Measurements from ENCODE around the gene SCGB1D1.

The SCGB1D1 gene, protein sequence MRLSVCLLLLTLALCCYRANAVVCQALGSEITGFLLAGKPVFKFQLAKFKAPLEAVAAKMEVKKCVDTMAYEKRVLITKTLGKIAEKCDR

GRCh38 chr11:62190011-62190410 lies at the start of gene SCGB1D1:
Gene SCGB1D1 (plus strand): TSS chr11:62190216. CDS start chr11:62190285, 69 bp downstream.
- no peak for DNase-seq

GRCh38 chr11:62140304-62141110 lies 49.5 kb upstream of the SCGB1D1 start:
- DNase-seq, result no peak

- no peak for DNase-seq
Observed at GRCh38 chr11:62141111-62142042, 48.6 kb upstream of the SCGB1D1 start.

GRCh38 chr11:62142043-62142375 lies 48.0 kb upstream of the SCGB1D1 start:
- DNase-seq, result no peak

DNA sequence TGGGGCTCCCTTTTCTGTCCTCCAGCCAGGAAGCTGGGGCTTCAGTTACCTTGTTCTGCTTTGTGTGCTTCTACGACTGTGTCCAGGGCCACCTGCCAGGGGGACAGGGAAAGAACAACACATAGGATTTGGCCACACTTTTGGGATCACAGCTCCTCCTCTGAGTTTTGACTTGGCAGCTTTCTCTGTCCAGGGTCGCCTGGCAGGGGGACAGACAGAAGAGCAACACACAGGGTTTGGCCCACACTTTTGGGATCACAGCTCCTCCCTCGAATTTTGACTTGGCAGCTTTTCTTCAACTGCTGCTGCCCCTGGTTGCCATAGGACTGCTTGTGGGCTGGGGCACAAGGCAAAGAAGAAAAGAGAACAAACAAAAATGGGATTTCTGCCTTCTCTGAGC lies 47.1 kb upstream of the SCGB1D1 start:
- no peak for DNase-seq

- DNase-seq, result no peak
Observed at GRCh38 chr11:62143727-62144126, 46.3 kb upstream of the SCGB1D1 start.

DNA sequence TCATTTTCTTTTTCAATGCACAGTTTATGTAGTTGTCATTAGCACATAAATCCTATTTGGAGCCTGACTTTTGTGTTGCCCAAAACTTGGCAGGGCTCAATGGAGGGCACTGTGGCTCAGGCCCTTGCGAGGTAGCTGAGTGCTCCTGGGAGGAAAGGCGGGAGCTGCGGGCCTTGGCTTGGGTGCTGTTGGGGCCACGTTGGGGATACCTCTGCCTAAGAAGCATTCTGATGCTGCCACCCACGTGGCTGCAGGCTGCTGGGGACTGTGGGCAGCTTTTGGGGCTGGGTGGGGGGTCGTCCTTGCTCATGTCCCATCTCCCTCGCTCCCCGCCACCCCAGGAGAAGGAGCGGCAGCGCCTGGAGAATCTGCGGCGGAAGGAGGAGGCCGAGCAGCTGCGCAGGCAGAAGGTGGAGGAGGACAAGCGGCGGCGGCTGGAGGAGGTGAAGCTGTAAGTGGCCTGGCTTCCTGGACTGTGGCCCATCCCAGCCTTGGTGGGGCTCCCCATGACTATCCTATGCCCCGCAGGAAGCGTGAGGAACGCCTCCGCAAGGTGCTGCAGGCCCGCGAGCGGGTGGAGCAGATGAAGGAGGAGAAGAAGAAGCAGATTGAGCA lies 45.3 kb upstream of the SCGB1D1 start:
- no peak for DNase-seq

DNA sequence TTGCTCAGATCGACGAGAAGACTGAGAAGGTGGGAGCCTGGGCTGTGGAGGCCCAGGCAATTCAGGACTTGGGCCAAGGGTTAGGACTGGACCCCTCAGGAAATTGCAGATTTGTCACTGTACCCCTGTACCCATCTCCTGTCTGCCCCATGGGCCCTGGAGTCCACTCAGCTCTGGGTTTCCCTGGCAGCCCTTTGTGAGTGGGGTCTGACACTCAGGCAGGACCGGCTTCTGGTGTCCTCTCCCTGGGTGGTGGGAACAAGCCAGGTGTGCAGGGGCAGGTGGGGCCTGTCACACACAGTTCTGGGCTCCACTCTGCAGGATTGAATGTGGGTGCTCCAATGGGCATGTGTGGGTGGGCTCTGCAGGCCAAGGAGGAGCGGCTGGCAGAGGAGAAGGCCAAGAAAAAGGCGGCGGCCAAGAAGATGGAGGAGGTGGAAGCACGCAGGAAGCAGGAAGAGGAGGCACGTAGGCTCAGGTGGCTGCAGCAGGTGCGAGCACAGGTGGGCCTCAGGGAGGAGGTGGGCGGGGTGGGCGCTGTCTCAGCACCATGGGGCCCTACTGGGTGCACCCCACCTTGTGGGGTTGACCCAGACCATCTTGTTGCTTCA lies 44.6 kb upstream of the SCGB1D1 start:
- no peak for DNase-seq

GRCh38 chr11:62146476-62147200 lies 43.4 kb upstream of the SCGB1D1 start:
- no peak for DNase-seq

GRCh38 chr11:62147545-62147944 lies 42.5 kb upstream of the SCGB1D1 start:
- DNase-seq, result no peak

GRCh38 chr11:62148271-62148980 lies 41.6 kb upstream of the SCGB1D1 start:
- no peak for DNase-seq

DNA sequence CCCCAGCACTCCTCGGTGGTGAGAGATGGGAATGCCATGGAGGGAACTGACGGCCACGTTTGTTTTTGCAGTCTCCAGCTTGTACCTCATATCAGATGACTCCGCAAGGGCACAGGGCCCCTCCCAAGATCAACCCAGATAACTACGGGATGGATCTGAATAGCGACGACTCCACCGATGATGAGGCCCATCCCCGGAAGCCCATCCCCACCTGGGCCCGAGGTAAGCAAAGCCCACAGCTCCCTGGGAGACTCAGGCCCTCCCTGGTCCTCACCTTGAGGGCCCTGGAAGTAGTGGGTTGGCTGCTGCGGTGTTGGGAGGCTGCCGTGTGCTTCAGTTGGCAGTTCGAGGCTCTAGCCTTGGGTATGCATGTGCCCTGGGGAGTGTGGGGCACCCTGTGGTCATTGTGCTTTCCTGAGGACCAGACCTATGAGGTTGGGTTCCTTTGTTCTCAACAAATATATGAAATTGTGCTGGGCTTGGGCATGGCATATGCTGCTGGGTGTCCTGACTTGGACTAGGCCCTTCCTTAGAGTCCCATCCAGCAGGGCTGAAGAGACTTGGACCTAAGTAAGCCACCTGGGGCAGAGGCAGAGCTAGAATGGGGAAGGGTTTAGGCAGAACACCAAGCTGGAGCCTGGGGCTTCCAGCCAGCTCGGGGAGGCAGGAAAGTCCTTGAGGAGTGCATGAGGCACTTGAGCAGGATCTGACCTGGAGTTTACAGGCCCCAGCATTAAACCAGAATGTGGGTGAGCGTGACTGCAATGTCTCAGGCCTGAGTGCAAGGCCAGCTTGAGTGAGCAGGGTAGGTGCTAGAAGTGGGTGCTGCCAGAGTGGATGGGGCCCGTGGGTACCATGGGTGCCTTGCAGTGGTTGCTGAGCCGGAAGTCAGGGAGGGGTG lies 39.8 kb upstream of the SCGB1D1 start:
- no peak for DNase-seq

DNA sequence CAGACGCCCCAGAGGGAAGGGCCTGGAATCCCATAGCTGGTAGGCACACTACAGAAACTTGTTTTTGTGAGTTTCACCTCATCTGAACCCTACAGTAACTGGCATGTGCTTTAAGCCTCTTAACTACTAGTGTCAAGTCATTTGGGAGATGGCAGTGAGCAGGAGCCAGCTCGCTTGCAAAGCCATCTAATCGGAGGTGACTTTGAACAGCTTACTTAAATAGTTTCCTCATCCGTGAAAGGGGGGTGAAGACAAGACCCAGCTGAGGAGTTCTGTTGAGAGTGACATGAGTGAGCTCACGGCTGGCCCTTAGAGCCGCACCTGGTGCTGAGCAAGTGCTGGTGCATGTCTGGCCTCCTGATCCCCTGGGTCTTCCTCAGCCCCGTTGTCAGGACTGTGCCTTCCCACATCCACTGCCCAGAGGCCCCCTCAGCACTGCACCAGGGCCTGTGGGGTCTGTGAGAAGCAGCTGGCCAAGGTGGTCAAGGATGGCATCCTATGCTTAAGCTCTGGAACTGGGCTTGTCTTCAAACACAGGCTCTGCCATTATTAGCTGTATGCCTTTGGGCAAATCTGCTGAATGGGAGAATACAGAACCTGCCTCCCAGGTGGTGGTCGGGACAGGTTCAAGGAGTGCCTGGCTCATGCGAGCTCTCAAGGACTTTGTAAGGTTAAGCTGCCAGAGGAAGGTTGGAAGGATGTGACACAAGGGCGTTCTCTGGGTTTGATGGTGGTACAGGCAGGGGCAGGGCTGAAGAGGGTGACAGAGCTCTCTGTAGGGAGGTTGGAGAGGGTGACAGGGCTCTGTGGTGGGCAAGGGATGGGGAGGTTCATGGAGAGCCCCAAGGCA lies 38.9 kb upstream of the SCGB1D1 start:
- no peak for DNase-seq

GRCh38 chr11:62151737-62152102 lies 38.3 kb upstream of the SCGB1D1 start:
- DNase-seq, result no peak

DNA sequence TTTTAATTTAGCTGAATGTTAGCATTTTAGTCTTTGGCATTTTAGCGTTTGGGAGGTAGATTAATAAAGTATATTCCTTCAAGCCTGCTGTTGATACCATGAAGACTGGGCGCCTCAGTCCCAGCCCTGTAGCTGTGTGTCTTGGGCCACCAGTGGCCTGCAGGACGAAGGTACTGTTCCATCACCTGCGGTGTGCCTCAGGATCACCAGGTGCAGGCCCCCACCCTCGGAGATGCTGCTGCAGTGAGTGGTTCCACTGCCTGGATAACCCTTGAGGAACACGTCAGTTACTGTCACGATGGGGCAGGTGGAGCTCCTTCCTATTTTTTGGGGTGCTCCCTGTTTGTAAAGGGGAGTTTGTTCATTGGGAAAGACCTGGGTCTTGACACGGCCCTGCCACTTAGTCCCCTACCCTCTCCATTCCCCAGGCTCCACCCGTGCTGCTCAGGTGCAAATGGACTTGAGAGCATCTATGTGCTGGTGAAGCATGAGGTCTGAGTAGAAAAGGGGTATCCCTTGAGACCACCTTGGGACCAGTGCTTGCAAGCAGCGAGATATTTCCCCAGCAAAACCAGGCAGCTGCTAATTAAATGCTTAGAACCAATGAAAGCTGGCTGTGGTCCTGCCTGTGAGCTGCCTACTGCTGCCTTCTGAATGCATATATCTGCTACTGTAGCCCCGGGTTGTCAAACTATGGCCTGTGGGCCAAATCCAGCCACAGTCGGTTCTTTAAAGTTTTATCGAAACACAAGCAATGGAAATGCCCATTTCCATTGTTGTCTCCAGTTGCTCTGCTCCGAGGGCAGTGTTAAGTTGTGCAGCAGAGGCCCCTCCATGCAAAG lies 37.5 kb upstream of the SCGB1D1 start:
- no peak for DNase-seq

- DNase-seq, result no peak
Observed at GRCh38 chr11:62153087-62153395, 37.0 kb upstream of the SCGB1D1 start.

DNA sequence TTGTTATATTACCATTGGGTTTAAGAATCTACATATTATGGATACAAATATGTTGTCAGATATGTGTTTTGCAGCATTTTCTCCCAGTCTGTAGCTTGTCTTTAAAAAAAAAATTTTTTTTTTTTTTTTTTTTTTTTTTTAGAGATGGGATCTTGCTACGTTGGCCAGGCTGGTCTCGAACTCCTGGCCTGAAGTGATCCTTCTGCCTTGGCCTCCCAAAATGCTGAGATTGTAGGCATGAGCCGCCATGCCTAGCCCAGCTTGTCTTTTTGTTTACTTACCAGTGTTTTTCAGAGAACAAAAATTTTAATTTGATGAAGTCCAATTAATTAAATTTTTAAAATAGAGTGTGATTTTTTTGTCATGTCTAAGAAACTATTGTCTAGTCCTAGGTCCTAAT lies 36.4 kb upstream of the SCGB1D1 start:
- DNase-seq, result no peak

DNA sequence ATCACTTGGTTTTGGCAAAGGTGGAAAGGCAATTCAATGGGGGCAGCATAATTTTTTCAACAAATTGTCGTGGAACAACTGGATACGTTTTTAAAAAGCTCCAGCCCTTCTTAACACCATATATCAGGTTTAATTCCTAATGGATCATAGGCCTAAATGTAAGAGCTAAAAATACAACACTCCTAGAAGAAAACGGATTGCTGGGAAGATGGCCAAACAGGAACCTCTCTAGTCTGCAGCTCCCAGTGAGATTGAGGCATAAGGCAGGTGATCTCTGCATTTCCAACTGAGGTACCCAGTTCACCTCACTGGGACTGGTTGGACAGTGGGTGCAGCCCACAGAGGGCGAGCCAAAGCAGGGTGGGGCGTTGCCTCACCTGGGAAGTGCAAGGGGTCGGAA lies 32.4 kb upstream of the SCGB1D1 start:
- no peak for DNase-seq

DNA sequence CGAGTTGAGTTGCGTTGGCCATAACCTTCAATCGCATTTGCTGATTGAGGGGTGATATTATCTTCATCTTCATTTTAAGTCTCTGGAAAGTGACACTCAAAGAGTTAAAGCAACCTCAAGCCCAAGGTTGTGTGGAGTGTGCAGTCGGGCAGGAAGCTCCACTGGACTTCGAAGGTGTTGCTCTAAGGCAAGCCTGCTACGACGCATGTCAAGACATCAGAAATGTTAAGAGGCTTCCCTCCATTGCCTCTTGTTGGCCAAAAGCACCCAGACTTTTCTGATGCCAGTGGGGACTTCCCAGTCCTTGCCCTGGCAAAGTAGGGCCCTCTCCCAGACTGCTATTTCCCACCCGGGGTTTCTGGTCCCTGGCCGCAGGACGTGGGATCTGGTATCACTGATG lies 23.6 kb upstream of the SCGB1D1 start:
- no peak for DNase-seq
